ENCODE results near the gene SHROOM3.

SHROOM3 gene

GRCh38 chr4:76821641-76822040 is 386.6 kb downstream of the SHROOM3 start:
- TF ChIP-seq CTCF (IDR thresholded peaks at IDR 0.05; ENCODE audit: insufficient read depth, low read length, missing control alignments) = no peak
- ChIA-PET POLR2A (no interaction called here), CTCF (interaction anchor here (1.3 kb wide), 2 partner anchors 11 to 12 kb away, joined by 3 to 4 read pairs; no protein-coding TSS in a partner anchor)
- no peak overlapping the region for H3K4me3 ChIP-seq (ENCODE audit: low read depth, low read length)
- peak; percentile 49 for DNase-seq (ENCODE audit: low read depth, low spot score)

GRCh38 chr4:76822303-76822702 is 387.3 kb downstream of the SHROOM3 start:
- no peak overlapping the region for H3K4me3 ChIP-seq (ENCODE audit: low read depth, low read length)
- POLR2A ChIA-PET = no interaction called here
- no peak for DNase-seq (ENCODE audit: low read depth, low spot score)
- no peak for TF ChIP-seq CTCF (IDR thresholded peaks at IDR 0.05; ENCODE audit: insufficient read depth, low read length, missing control alignments)
- CTCF ChIA-PET = no interaction called here

- H3K4me3 ChIP-seq (ENCODE audit: low read depth, low read length) = no peak overlapping the region
- ChIA-PET POLR2A (no interaction called here), CTCF (no interaction called here)
- no peak for TF ChIP-seq CTCF (IDR thresholded peaks at IDR 0.05; ENCODE audit: insufficient read depth, low read length, missing control alignments)
- no peak for DNase-seq (ENCODE audit: low read depth, low spot score)
Measured at GRCh38 chr4:76823495-76823894, 388.5 kb downstream of the SHROOM3 start.

GRCh38 chr4:76830612-76830963 is 395.6 kb downstream of the SHROOM3 start:
- DNase-seq (ENCODE audit: low read depth, low spot score) = no peak
- POLR2A ChIA-PET = no interaction called here
- CTCF ChIA-PET = no interaction called here
- TF ChIP-seq CTCF (IDR thresholded peaks at IDR 0.05; ENCODE audit: insufficient read depth, low read length, missing control alignments) = no peak
- H3K4me3 ChIP-seq (ENCODE audit: low read depth, low read length) = no peak overlapping the region

GRCh38 chr4:76830964-76831703 is 396.1 kb downstream of the SHROOM3 start:
- no peak for TF ChIP-seq CTCF (IDR thresholded peaks at IDR 0.05; ENCODE audit: insufficient read depth, low read length, missing control alignments)
- ChIA-PET CTCF (interaction anchor here (0.8 kb wide), 1 partner anchor 9 kb away, joined by 3 read pairs; no protein-coding TSS in a partner anchor), POLR2A (no interaction called here)
- H3K4me3 ChIP-seq (ENCODE audit: low read depth, low read length) = no peak overlapping the region; the same call in 1 of the 2 replicates
- peak; percentile 55 for DNase-seq (ENCODE audit: low read depth, low spot score)

- TF ChIP-seq CTCF (IDR thresholded peaks at IDR 0.05; ENCODE audit: insufficient read depth, low read length, missing control alignments) = no peak
- ChIA-PET POLR2A (no interaction called here), CTCF (interaction anchor here (0.8 to 1.3 kb wide), 2 partner anchors 9 to 11 kb away, joined by 3 to 4 read pairs; no protein-coding TSS in a partner anchor)
- H3K4me3 ChIP-seq (ENCODE audit: low read depth, low read length) = no peak overlapping the region
- no peak for DNase-seq (ENCODE audit: low read depth, low spot score)
Measured at GRCh38 chr4:76831711-76832373, 396.8 kb downstream of the SHROOM3 start.
